Loucy (cell line): ENCODE results near the gene TNS3.

Experiments used
- H2AFZ ChIP-seq: fragments of 200-600 bp; sonication (generic); 2 replicates; pipeline ENCODE4 v1.6.0; 2016; ENCODE audit warnings: antibody characterized with exemption, mild to moderate bottlenecking, low read length, moderate library complexity
- H3F3A ChIP-seq: fragments of 200-600 bp; 2 replicates; pipeline ENCODE4 v1.6.0; 2016; ENCODE audit warnings: antibody characterized with exemption, low read depth, mild to moderate bottlenecking
- H3K27me3 ChIP-seq: fragments of 200-600 bp; sonication (generic); 2 replicates; pipeline ENCODE4 v1.6.1; 2014; ENCODE audit warnings: low read length, mild to moderate bottlenecking; ENCODE audit not compliant: insufficient read depth, poor library complexity, severe bottlenecking
- H3K36me3 ChIP-seq: fragments of 200-600 bp; sonication (generic); 2 replicates; pipeline ENCODE4 v1.6.1; 2016; ENCODE audit warnings: low read length; ENCODE audit not compliant: insufficient read depth
- H3K4me1 ChIP-seq: fragments of 200-600 bp; sonication (generic); 2 replicates; pipeline ENCODE4 v1.5.1; 2014; ENCODE audit warnings: low read length, mild to moderate bottlenecking; ENCODE audit not compliant: insufficient read depth, poor library complexity, severe bottlenecking
- H3K4me2 ChIP-seq: fragments of 200-600 bp; sonication (generic); 2 replicates; pipeline ENCODE4 v1.6.0; 2014; ENCODE audit warnings: antibody characterized with exemption, low read length, low read depth, mild to moderate bottlenecking; ENCODE audit not compliant: poor library complexity, severe bottlenecking
- H3K4me3 ChIP-seq: fragments of 200-600 bp; sonication (generic); 2 replicates; pipeline ENCODE4 v1.5.1; 2014; ENCODE audit warnings: low read length, mild to moderate bottlenecking, mixed read lengths; ENCODE audit not compliant: poor library complexity, severe bottlenecking
- H3K79me2 ChIP-seq: fragments of 200-600 bp; sonication (generic); 2 replicates; pipeline ENCODE4 v1.6.1; 2014; ENCODE audit warnings: low read length; ENCODE audit not compliant: insufficient read depth
- H3K9ac ChIP-seq: fragments of 200-600 bp; sonication (generic); 2 replicates; pipeline ENCODE4 v1.6.0; 2014; ENCODE audit warnings: mild to moderate bottlenecking, low read depth, low read length, moderate library complexity; ENCODE audit not compliant: poor library complexity, severe bottlenecking
- H3K9me2 ChIP-seq: fragments of 200-600 bp; sonication (generic); replicated peaks from 2 replicates; pipeline ENCODE4 v1.6.1; 2016; ENCODE audit warnings: low read depth, low read length, mixed read lengths
- H3K9me3 ChIP-seq: fragments of 200-600 bp; sonication (generic); 2 replicates; pipeline ENCODE4 v1.6.1; 2014; ENCODE audit warnings: mild to moderate bottlenecking, antibody characterized with exemption, low read length, low read depth; ENCODE audit not compliant: insufficient read depth
- H4K20me1 ChIP-seq: fragments of 200-600 bp; sonication (generic); 2 replicates; pipeline ENCODE4 v1.6.0; 2014; ENCODE audit warnings: antibody characterized with exemption, low read length, mild to moderate bottlenecking; ENCODE audit not compliant: insufficient read depth, poor library complexity, severe bottlenecking
- CTCF ChIP-seq: fragments of 200-600 bp; sonication (generic); conservative IDR thresholded peaks from 2 replicates; pipeline ENCODE4 v1.5.1; 2014; ENCODE audit warnings: mild to moderate bottlenecking, antibody characterized with exemption, low read length
- EZH2phosphoT487 ChIP-seq: fragments of 200-600 bp; IDR thresholded peaks from 2 replicates; pipeline ENCODE4 v1.6.1; 2018; ENCODE audit warnings: antibody characterized with exemption, mild to moderate bottlenecking, moderate library complexity, borderline replicate concordance

TNS3 gene

GRCh38 chr7:47360301-47360900 lies 221.5 kb downstream of the TNS3 start:
- Histone ChIP-seq H2AFZ (no peak overlapping the region), H3K9ac (no peak overlapping the region), H3K9me3 (peaks cover 3% of the 10 kb centered on the region; the same call in 1 of the 2 replicates), H4K20me1 (no peaks in the 10 kb centered on the region), H3K9me2 (no peaks in the 10 kb centered on the region), H3K4me2 (no peak overlapping the region), H3K36me3 (no peaks in the 10 kb centered on the region), H3K79me2 (no peaks in the 10 kb centered on the region), H3K27me3 (no peaks in the 10 kb centered on the region), H3K4me1 (no peaks in the 10 kb centered on the region), H3K4me3 (no peak overlapping the region), H3F3A (no peaks in the 10 kb centered on the region)
- no peak for TF ChIP-seq CTCF
- no peak for TF ChIP-seq EZH2phosphoT487

- H3K4me1 ChIP-seq: no peaks in the 10 kb centered on the region
- H3K4me2 ChIP-seq: no peak overlapping the region
- no peaks in the 10 kb centered on the region for H3K36me3 ChIP-seq
- H4K20me1 ChIP-seq: no peaks in the 10 kb centered on the region
- no peak overlapping the region for H3K9ac ChIP-seq
- H3K27me3 ChIP-seq: no peaks in the 10 kb centered on the region
- H3F3A ChIP-seq: no peaks in the 10 kb centered on the region
- no peak overlapping the region for H3K4me3 ChIP-seq
- TF ChIP-seq EZH2phosphoT487: no peak
- no peak for TF ChIP-seq CTCF
- H3K79me2 ChIP-seq: no peaks in the 10 kb centered on the region
- H3K9me2 ChIP-seq: no peaks in the 10 kb centered on the region
- no peak overlapping the region for H2AFZ ChIP-seq
- H3K9me3 ChIP-seq: peaks cover 3% of the 10 kb centered on the region; the same call in 1 of the 2 replicates
These were observed 222.8 kb downstream of the TNS3 start for GRCh38 chr7:47358944-47359588.

- no peaks in the 10 kb centered on the region for H3K27me3 ChIP-seq
- no peak for TF ChIP-seq CTCF
- TF ChIP-seq EZH2phosphoT487: no peak
- H4K20me1 ChIP-seq: no peaks in the 10 kb centered on the region
These were observed 223.6 kb downstream of the TNS3 start for GRCh38 chr7:47358357-47358756.

More at GRCh38 chr7:47358357-47358756, 223.6 kb downstream of the TNS3 start:
- H3K36me3 ChIP-seq: no peaks in the 10 kb centered on the region
- no peaks in the 10 kb centered on the region for H3K4me1 ChIP-seq
- H3K4me2 ChIP-seq: no peak overlapping the region
- H3K9ac ChIP-seq: no peak overlapping the region
- H3F3A ChIP-seq: no peaks in the 10 kb centered on the region
- H2AFZ ChIP-seq: no peak overlapping the region
- no peaks in the 10 kb centered on the region for H3K79me2 ChIP-seq
- H3K4me3 ChIP-seq: no peak overlapping the region
- no peaks in the 10 kb centered on the region for H3K9me2 ChIP-seq
- peaks cover 3% of the 10 kb centered on the region; the same call in 1 of the 2 replicates for H3K9me3 ChIP-seq
